ENCODE data around the gene FDCSP.
"Not testable (repeated sequence)": the region's sequence is repeated elsewhere in the genome, so short reads cannot be mapped to it uniquely, and the experiment has no call there.

The FDCSP gene

DNA sequence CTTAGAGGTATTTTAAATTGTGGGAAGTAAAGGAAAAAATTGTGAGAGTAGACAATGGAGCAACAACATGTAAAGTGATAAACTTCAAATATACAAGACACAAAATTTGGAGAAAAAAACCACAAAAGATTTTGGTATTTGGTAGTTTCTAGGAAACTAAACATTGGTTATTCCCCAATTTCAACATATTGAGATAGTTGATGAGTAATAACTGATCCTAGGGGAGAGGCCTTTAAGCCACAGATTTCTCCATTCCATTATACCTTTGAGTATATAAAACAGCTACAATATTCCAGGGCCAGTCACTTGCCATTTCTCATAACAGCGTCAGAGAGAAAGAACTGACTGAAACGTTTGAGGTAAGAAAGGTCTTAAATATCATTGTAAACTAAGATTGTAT is at the start of gene FDCSP:
TSS of gene FDCSP (plus strand) at position 301 of the 400 bp plus-strand sequence. CDS start 5,071 bp downstream, outside the sequence.
- DNase-seq, result no peak

DNA sequence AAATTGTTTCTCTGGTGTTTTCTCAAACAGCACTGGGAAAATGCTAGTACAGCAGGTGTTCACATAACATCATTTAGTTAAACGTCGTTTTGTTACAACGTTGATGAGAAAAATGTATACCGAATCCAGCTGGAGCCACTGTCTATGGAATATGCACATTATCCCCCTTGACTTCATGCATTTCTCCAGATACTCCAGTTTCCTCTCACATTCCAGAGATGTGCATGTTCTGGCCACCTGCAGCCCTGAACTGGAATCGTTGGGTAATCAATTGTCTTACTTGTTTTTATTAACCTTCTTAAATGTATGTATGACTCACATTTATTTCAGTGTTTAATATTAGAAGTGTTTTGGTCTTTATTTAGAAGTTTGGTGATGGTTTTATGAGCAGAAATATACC is 48.8 kb upstream of the FDCSP start:
- DNase-seq, result no peak

DNA sequence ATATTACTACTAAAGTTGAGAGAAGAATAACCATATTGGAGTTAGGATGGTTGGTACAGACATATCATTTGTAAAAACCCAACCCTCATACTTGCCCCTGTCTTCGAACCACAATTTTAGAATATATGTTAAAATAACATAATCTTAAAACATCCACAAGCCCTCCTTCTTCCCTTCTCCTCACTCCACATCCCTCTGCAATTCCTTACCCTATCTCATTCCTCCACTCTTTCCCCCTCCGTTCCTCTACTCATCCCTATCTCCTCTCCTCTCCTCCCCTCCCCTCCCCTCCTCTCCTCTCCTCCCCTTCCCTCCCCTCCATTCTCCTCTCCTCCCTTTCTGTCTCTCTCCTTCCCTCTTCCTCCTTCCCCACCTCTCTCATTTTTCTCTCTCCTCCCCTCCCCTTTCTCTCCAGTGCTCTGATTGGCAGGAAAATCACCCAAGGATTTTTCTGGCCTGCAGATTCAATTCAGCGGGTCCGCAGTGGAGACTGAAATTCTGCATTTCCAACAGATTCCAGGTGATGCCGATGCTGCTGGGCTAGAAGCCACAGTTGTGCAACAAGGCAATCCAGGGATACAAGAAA is 47.8 kb upstream of the FDCSP start:
- DNase-seq, result no peak

DNA sequence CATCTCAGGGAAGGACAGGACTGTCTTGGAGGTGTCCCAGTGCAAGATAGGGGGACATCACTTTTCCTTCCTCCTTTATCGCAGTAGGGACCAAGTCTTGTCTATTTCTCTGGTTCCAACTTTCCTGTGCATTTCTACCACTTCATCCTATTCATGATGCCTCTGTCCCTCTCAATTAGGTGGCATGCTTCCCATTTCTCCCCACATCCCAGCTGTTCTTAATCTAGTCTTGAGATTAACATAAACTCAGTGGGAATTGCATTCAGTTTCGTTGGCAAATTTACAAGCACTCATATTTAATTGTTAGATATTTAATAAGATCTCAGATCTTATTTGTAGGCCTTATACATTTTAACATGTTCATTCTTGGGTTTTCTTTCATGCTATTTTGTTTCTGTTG is 46.1 kb upstream of the FDCSP start:
- no peak for DNase-seq

DNA sequence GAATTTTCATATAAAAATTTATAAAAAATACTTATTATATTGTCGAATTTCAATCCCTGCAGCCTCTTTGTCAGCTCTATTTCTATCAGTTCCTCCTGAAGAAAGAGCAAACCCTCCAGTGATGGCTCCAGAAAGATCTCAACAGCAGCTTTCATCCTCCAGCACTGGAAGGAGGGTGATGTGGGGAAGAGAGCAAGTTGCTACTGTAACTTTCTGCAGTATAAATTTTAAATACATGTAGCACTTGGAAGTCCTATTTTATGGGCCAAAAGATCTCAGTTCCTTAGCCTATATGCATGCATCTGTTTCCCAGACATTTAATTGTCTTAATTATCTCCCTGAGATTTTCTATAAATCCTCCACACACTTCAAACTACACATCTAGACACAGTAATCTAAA is 44.1 kb upstream of the FDCSP start:
- DNase-seq, result no peak

DNA sequence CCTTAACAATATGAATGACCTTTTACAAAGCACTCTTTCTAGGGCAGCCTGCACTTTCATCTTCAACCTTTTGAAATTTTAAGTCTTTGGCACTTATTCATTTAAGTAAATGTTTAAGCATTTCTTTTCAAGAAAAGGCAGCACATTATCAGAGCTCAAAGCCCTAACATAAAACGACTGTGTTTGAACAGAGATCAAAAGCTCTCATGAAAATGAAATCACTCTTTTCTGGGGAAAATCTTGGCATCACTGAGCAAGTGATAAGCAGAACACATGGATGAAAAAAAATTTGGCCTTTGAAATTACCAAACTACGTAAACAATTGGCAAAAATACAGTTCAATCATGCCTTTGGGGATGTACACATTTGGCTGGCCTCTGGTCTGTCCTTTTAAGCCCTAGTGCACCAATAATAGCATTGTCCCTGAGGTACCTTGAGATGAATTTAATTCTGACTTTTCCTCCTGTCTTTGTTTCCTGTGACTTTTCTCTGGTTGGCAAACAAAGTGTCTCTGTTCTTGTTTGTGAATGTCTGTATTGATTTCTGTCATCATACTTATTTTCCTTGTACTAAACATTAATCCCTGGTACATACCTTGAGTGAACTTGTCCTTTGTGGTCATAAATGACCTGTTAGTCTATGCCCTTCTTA is 43.3 kb upstream of the FDCSP start:
- DNase-seq, result no peak

DNA sequence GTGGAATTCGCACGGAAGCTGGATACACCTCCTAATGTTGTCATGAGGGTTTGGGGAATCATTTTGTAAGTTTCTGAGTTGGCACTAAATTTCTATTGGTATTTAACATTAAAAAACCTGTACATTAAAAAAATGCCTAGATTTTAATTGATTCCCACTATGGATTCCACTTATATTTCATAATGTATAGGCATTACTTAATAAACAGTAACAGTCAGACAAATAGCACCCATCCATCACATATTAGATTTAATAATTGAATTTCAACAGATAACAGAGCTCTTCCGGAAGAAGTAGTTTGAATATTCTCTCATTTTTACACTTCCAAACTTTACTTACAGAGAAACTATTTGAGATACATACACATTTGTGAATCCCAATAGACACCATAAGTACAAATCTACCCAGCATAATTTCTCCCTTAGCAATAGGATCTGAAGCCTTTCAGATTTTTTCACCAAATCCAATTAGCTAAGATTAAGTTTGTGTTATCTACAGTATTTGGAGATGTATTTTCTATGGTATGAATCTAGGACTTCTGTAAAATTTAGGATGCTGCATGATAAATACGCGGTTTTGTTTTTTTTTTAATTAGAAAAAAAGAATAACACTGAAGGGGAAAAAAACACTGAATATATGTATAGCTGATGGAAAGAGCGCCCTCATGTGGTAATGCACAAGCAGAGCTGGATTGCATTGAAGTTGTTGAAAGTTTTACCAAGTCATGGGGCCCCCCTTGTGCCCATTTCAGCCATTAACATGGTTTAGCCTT is 42.6 kb upstream of the FDCSP start:
- DNase-seq, result no peak

DNA sequence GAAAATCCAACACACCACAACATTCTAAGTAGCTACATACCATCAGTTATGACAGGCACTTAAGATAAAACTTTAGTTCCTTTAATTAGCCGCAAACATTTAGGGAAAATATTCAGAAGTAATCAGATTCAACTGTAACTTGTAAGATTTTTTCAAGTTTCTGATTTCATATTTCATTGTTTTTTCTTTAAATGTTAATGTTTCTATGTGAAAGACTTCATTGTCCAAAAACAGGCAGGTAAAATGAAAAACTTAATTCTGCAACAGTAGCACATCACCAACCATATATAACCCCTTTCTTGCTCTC is 42.0 kb upstream of the FDCSP start:
- DNase-seq, result no peak

DNA sequence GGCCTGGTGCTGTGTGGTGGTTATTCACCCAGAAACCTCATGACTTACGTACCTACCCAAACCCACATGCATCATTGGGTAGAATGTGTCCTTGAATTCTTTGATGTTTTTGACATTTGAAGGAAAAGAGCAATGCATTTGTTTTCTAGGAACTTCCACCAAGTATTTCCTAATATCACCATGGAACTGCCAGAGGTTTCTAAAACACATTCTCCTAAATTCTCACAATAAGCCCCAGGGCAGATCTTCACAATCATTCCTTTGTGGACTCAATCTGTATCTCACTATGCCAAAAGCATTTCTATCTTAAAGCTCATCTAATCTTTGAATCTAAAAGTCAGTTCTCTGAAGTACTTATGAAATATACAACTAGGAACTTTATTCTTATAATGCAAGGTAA is 38.7 kb upstream of the FDCSP start:
- no peak for DNase-seq

DNA sequence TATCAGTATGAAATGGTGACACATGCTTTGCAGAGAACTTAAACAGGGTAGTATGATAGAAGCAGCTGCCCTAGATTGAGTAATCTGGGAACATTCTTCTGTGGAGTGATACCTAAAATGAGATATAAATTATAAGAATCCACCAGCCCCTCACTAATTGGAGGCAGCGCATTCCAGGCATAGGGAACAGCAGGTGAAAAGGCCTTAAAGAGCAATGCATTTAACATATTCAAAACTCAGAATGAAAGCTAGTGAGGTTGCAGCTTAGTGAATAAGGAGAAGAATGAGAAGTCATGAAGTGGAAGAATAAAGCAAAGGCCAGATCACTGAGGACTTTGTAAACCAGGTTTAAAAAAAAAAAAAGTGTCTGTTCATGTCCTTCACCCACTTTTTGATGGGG is 35.3 kb upstream of the FDCSP start:
- no peak for DNase-seq

DNA sequence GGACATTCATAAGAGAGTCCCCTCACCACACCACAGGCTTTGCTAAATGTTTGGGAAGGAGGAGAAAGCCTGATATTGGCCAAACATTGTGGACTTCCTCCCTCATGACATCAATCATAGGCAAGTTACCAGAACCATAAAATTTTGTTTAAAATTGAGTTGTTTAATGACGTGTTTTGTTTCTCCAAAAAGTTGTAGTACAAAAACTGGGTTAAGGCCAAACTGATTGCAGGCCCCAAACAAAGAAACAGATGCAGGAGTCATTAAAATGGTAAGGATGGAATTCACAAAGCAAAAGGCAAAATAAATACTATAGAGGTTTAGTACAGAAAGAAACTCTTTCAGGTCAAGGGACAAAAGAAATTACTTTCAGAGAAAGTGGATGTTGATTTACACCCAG is 34.3 kb upstream of the FDCSP start:
- DNase-seq, result no peak

DNA sequence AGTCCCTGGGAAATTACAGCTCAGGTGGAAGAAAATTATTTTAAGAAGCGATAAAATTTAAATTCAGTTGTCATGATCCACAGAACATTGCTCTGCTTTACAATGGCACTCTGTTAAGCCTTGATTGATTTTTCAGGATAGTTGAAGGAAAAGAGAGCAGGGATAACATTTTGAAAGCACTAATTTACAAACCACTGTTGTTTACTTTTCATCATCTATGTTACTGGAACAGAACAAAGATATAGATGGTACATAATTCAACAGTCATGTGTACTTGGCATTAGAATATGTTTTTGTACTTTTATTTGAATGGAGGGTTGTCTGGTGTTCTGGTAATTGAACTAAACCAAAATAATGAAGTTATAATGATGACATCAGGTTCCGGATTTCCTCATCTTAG is 33.0 kb upstream of the FDCSP start:
- DNase-seq, result no peak

DNA sequence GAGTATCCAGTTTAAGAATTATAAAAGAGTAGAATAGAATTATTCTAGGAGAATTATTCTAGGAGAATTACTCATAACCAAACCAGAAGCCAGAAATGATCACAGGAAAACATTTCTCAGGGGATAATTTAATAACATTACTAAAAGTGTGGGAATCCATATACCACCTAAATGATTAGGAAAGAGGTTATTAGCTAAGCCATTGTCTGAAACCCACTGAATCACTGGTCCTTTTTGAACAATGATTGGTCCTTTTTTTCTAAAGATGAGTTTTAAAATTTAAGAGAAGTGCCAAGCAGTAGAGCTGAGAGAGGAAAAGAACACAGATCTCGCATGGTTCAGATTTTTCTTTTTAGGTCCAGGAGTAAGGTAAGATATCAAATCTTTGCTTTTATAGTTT is 30.5 kb upstream of the FDCSP start, which contains the start of gene ODAM:
TSS of gene ODAM (plus strand) at position 301 of the 400 bp plus-strand sequence. CDS start 819 bp downstream, outside the sequence.
- no peak for DNase-seq

DNA sequence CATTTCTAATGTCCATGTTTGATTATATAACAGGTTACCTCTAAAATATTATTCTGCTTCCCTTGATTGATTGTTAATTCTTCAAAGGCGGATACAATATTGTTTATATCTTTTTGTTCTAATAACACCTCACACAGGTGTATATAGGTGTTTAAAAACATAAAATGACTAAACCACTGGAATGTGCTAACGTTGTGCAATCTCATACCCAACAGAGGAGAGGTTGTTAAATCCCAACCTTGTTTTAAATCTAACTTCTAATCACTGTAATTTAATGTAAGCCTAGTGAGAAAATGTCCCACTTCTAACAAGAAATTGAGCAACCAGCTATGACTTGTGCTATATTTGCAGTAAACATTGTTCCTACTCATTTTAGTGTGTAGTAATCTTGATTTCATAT is 29.1 kb upstream of the FDCSP start:
- DNase-seq, result no peak

DNA sequence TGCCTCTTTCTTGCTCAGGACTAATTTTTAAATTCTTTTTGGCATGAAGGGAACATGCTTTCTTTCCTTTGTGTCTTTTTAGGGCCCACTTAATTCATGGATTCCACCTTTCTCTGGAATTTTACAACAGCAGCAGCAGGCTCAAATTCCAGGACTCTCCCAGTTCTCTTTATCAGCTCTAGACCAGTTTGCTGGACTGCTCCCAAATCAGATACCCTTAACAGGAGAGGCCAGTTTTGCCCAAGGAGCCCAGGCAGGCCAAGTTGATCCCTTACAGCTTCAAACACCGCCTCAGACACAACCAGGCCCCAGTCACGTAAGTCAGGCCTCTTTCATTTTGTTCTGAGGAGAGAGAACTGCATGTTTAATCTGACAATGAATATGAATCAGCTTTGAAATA is 28.1 kb upstream of the FDCSP start:
- no peak for DNase-seq

DNA sequence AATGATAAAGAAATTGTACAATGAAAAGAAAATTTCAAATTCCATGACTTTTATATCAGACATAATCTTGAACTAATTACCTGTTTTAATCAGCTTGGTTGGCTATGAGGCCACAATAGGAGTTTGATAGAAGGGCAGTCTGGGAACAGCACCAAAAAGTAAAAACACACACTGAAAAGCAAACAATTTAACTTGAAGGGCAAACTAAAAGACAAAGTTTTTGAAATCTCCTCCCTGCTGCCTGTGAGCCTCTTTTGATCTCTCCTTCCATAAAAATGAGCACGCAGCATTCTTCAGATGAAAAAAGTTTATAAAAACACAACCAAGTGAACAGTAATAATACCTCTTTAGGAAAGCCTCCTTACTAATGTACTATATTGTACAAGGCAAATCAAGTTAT is 22.3 kb upstream of the FDCSP start:
- no peak for DNase-seq

DNA sequence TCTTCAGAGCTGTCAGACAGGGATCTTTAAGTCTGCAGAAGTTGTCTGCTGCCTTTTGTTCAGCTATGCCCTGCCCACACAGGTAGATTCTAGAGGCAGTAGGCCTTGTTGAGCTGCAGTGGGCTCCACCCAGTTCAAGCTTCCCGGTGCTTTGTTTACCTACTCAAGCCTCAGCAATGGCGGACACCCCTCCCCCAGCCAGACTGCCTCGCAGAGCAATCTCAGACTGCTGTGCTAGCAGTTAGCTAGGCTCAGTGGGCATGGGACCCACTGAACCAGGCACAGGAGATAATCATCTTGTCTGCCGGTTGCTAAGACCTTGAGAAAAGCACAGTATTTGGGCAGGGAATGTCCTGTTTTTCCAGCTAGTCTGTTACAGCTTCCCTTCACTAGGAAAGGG is 13.2 kb upstream of the FDCSP start:
- DNase-seq, result not testable (repeated sequence)

DNA sequence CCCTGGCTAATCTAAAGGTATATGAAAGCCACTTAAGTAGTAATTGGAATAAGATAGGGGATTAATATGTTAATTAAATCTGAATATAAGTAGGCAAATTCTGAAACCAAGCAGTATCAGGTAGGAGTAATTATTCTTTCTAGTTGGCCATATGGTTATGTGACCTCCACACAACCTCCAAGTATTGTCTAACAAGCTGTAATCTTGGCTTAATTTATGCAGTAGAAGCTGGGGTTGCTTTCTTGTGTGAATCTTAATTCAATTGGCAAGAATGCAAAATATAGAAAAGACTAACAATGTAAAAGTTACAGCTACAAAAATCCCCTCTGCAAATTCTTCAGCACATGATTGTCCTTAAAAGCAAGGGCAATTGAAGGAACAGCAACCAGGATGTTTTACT is 9.8 kb upstream of the FDCSP start:
- DNase-seq, result not testable (repeated sequence)

DNA sequence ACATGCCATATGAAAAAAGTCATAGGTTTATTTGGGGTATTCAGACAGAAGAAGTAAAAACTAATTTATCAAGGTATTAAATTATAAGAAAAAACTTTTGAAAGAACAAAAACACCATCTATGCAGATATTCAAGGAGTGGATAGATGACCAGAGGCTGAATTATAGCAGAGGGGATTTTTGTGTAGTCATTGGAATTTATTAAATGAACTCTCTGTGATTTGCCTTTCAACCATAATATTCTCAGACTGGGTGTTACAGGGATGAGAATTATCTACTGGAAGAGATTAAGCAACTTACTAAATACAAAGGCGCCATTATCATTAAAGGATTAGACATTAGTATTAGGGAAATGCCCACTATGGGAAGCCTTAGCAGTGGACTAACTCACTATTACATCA is 9.4 kb upstream of the FDCSP start:
- not testable (repeated sequence) for DNase-seq

DNA sequence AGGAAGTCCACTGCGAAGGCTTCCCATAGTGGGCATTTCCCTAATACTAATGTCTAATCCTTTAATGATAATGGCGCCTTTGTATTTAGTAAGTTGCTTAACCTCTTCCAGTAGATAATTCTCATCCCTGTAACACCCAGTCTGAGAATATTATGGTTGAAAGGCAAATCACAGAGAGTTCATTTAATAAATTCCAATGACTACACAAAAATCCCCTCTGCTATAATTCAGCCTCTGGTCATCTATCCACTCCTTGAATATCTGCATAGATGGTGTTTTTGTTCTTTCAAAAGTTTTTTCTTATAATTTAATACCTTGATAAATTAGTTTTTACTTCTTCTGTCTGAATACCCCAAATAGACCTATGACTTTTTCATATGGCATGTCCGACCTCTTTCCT is 4.5 kb upstream of the FDCSP start:
- DNase-seq, result not testable (repeated sequence)

DNA sequence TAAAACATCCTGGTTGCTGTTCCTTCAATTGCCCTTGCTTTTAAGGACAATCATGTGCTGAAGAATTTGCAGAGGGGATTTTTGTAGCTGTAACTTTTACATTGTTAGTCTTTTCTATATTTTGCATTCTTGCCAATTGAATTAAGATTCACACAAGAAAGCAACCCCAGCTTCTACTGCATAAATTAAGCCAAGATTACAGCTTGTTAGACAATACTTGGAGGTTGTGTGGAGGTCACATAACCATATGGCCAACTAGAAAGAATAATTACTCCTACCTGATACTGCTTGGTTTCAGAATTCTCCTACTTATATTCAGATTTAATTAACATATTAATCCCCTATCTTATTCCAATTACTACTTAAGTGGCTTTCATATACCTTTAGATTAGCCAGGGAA is 4.1 kb upstream of the FDCSP start:
- DNase-seq, result not testable (repeated sequence)

DNA sequence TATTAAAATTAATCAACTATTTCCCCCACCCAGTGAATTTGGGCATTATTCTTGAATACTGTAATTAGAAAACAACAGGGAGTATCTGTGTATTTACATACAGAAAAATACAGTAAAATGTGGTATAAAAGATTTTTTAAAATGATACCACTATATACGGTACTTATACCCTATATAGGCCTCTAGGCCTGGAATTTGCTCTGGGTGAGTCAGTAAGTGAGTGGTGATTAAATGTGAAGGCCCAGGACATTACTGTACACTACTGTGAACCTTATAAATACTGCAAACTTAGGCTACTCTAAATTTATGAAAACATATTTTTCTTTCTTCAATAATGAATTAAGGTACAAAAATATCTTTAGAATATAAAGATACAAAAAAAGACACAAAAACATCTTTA is 10.2 kb downstream of the FDCSP start:
- DNase-seq, result no peak

DNA sequence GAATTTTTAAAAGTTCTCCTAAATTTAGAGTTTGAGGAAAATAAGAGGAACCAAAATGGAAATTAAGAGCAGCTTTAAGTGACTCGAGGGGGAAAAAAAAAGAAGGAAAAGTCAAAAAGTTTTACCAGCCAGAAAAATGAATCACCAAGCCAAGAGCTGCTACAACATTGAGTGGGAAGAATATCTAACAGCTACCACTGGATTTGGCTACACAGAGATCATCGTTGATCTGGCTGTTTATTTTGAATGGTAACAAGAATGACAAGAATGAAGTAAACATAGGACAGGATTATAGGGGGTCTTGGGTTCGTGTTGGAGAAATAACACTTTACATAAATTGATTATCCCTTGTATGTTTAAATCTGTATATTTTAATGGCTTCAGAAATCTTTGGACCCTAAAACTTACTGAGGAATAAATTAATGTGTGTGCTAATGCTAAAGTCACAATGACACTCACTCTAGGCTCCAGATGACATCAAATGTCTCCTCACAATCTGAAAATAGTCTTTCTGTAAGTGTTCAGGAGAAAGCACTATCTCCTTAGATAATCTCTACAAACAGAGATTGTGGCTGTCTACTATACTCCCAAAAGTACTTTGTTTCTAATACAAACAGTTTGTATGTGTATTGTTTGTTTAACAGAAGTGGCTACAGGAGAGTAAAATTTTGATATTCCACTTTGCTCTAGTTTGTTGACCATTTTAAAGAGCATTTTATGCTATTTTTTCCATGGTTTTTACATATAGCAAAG is 13.4 kb downstream of the FDCSP start:
- no peak for DNase-seq
